ENCODE data around the gene TINCR.

The TINCR gene

GRCh38 chr19:5564930-5565329 is 2.8 kb downstream of the TINCR start:
- H3K27ac Mint-ChIP-seq = no peak overlapping the region

GRCh38 chr19:5563935-5564612 is 3.7 kb downstream of the TINCR start:
- Mint-ChIP-seq H3K36me3 (ENCODE audit: low read depth) (no peaks in the 10 kb centered on the region), H3K4me3 (no peak overlapping the region), H3K9me3 (peaks cover 11% of the 10 kb centered on the region), H3K27ac (no peak overlapping the region), H3K27me3 (ENCODE audit: low read depth, poor library complexity) (peaks cover 17% of the 10 kb centered on the region), H3K4me1 (peaks cover 10% of the 10 kb centered on the region)
- no peak for TF ChIP-seq CTCF (IDR thresholded peaks at IDR 0.05)
- DNase-seq = no peak

More at GRCh38 chr19:5564930-5565329, 2.8 kb downstream of the TINCR start:
- DNase-seq = no peak
- Mint-ChIP-seq H3K36me3 (ENCODE audit: low read depth) (no peaks in the 10 kb centered on the region), H3K4me3 (no peak overlapping the region), H3K27me3 (ENCODE audit: low read depth, poor library complexity) (peaks cover 17% of the 10 kb centered on the region), H3K4me1 (peaks cover 9% of the 10 kb centered on the region), H3K9me3 (peaks cover 11% of the 10 kb centered on the region)
- no peak for TF ChIP-seq CTCF (IDR thresholded peaks at IDR 0.05)

DNA sequence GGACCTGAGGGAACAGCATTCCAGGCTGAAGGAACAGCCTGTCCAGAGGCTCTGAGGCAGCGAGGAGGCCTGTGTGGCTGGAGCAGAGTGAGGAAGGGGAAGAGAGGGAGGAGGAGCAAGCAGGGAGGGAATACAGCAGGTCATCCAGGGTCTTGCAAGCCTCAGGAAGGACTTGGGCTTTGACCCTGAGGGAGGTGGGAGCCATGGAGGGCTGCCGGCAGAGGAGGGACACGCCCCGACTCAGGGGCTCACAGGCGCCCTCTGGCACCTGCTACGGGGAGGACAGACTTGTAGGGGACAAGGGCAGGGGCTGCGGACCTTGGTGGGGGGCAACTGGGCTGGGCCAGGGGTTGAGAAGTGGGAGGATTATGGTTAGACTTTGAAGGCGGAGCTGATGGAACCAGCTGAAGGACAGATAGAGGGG is 4.7 kb downstream of the TINCR start:
- no peak for TF ChIP-seq CTCF (IDR thresholded peaks at IDR 0.05)
- no peak for DNase-seq
- Mint-ChIP-seq H3K36me3 (ENCODE audit: low read depth) (no peaks in the 10 kb centered on the region), H3K4me1 (peaks cover 17% of the 10 kb centered on the region), H3K27ac (no peak overlapping the region), H3K9me3 (peaks cover 11% of the 10 kb centered on the region), H3K4me3 (no peak overlapping the region), H3K27me3 (ENCODE audit: low read depth, poor library complexity) (peaks cover 23% of the 10 kb centered on the region)

- Mint-ChIP-seq H3K4me3 (no peak overlapping the region), H3K27ac (no peak overlapping the region)
Observed at GRCh38 chr19:5562280-5562679, 5.5 kb downstream of the TINCR start.

DNA sequence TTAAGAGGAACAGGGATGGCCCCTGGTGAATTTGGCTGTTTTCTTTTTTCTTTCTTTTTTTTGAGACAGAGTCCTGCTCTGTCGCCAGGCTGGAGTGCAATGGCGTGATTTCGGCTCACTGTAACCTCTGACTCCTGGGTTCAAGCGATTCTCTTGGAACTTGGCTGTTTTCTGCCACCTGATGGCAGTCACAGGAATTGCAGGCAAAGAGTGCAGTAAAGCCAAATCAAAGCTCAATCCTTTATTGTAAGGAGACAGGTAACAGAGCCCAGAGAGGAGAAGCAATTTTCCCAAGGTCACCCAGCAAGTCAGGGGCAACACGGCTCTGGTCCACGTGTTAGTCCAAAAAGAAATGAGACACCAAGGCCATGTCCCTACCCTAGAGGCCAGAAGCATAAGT is 6.2 kb downstream of the TINCR start:
- Mint-ChIP-seq H3K36me3 (ENCODE audit: low read depth) (no peaks in the 10 kb centered on the region), H3K27me3 (ENCODE audit: low read depth, poor library complexity) (peaks cover 23% of the 10 kb centered on the region), H3K9me3 (peaks cover 11% of the 10 kb centered on the region), H3K4me1 (peaks cover 21% of the 10 kb centered on the region), H3K4me3 (no peak overlapping the region), H3K27ac (no peak overlapping the region)
- peak; percentile 39 for TF ChIP-seq CTCF (IDR thresholded peaks at IDR 0.05)
- no peak for DNase-seq

More at GRCh38 chr19:5562280-5562679, 5.5 kb downstream of the TINCR start:
- peaks cover 11% of the 10 kb centered on the region for H3K9me3 Mint-ChIP-seq
- H3K4me1 Mint-ChIP-seq = peaks cover 19% of the 10 kb centered on the region
- peaks cover 23% of the 10 kb centered on the region for H3K27me3 Mint-ChIP-seq (ENCODE audit: low read depth, poor library complexity)
- no peak for DNase-seq
- no peak for TF ChIP-seq CTCF (IDR thresholded peaks at IDR 0.05)
- H3K36me3 Mint-ChIP-seq (ENCODE audit: low read depth) = no peaks in the 10 kb centered on the region

GRCh38 chr19:5560156-5560555 is 7.6 kb downstream of the TINCR start:
- H3K4me3 Mint-ChIP-seq = no peak overlapping the region
- TF ChIP-seq CTCF (IDR thresholded peaks at IDR 0.05) = no peak
- H3K4me1 Mint-ChIP-seq = peaks cover 21% of the 10 kb centered on the region
- no peak overlapping the region for H3K27ac Mint-ChIP-seq
- DNase-seq = no peak
- peaks cover 11% of the 10 kb centered on the region for H3K9me3 Mint-ChIP-seq
- no peaks in the 10 kb centered on the region for H3K36me3 Mint-ChIP-seq (ENCODE audit: low read depth)
- H3K27me3 Mint-ChIP-seq (ENCODE audit: low read depth, poor library complexity) = peaks cover 26% of the 10 kb centered on the region

Measured in nephron progenitor cell (in vitro differentiated cells).